Measurements from ENCODE around the gene DISC1.
"Not testable (repeated sequence)": the region's sequence is repeated elsewhere in the genome, so short reads cannot be mapped to it uniquely, and the experiment has no call there.

The DISC1 gene

GRCh38 chr1:231940116-231940515 is 313.5 kb downstream of the DISC1 start:
- no peak for DNase-seq

DNA sequence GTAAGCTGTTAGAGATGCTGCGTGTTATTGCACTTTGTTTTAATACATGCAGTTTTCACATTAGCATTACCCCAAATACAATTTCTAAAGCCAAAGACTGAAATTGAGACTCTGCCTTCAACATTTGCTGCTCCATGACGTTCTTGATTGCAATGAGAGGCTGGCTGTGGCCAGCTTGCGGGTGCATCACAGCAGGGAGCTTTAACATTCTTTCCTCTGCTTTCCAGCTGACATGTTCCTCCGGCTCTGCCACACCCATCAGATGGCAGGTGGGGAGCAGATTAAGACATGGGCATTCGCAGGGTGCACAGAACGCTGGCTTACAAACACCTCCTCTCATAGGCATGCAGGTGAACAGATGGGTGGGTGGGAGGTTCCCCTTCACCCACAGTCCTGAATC is 314.1 kb downstream of the DISC1 start:
- no peak for DNase-seq

GRCh38 chr1:231943084-231943483 is 316.5 kb downstream of the DISC1 start:
- no peak for DNase-seq

DNA sequence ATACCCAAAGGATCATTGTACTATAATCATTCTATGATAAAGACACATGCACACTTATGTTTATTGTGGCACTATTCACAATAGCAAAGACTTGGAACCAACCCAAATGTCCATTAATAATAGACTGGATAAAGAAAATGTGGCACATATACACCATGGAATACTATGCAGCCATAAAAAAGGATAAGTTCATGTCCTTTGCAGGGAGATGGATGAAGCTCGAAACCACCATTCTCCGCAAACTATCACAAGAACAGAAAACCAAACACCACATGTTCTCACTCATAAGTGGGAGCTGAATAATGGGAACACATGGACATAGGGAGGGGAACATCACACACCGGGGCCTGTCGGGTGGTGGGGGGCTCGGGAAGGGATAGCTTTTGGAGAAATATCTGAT is 321.5 kb downstream of the DISC1 start:
- not testable (repeated sequence) for DNase-seq

DNA sequence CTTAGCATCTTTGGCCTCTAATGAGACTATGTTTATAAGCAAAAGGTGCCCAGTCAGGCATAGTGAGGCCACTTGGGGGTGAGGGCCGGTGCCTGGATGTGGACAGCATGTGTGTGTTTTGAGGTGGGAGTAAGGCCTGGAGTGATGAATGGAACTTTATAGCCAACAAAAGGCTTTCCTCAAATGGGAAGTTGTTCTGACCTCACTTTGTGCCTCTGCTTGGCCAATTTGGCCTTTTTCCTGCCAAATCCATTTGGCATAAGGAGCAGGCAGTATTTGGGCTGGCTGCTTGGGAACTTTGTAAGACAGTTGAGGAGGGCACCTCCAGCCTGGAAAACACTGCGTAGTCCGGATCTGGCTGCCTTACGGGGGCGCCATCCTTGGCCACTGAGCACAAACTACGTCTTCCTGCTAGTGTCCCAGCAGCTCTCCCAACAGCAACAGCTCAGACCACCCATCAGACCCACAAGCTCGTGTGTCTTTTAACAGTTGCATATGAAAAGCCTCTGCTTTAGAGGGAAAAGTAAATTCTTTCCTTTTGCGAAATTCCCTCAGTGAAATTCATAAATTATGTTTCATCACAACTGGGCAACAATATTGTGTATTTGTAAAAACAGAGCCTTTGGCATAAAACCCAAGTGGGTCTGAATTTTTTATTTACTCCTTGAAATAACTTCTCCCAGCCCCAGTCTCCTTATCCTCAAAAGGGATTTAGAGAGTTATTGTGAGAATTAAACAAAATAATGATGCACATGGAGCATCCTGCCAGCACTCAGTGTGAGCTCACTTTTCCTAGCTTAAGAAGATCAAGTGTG is 322.9 kb downstream of the DISC1 start:
- DNase-seq: no peak

DNA sequence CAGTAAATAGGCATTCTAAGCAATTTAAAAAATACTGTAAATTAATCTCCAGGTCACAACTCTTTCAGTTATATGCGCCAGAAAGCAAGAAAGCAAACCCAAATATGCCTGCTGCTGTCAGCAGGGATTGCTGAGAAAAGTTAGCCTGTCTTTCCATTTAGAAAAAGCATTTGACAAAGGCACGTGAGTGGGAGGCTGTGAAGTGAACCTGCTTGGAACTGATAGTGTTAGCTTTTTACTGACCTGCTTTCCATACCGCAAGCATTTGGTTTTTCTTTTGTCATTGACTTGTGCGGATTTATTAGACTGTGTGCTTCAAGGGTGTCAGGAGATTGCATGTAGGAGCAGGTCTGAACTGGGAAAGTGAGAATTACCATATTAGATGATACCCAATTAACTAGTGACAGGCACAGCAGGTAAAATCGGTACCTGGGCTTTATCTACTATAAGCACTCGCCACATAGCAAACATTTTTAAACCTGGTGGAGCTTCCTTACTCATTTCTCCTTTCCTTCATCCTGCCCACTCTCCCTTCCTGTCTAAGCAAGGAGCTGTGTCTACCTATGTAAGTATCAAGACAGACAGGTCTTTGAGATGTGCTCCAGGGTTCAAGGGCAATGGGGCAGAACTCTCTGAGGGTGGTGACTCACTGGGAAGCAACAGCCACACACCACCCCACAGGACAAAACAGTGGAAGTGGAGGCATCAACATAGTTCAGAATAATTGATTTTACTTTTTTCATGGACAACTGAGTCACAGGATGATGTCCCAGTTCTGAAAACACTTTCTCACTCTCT is 323.9 kb downstream of the DISC1 start:
- DNase-seq: no peak

- DNase-seq: no peak
These were observed 324.8 kb downstream of the DISC1 start for GRCh38 chr1:231951374-231951773.

DNA sequence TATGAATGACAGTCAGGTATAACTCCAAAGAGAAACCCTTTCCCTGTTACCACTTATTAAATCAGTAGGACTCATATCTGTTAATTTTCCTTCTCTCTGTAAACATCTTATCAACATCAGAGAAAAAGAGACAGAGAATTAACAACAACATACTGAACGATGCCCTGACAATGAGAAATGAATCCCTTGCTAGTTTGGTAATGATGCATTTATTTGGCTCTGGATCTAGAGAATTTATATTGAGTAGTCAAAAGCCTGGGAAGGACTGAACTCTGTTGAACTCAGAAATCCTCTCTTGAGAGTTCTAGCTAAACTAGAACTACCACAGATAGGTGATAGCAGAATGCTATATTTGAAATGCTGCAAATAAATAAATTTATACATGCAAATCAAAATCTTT is 325.6 kb downstream of the DISC1 start:
- no peak for DNase-seq

GRCh38 chr1:231953660-231954059 is 327.1 kb downstream of the DISC1 start:
- DNase-seq: no peak

DNA sequence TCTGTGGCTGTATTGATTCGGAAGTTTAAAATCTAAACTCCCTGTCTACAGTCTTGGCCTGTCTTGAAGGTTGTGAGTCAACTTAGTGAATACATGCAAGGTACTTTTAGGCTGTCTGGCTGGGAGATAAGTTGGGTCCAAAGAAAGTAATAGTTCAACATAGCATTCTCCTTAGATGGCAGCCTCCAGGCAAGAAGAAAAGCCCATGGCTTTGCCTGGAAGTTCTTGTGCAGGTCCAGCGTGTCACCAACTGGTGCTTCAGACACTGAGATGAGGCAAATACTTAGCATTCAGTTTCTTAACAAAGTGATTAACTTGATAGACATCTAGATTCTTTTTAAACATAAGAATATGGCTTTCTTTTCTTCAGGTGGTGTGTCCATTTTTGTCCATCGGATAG is 328.2 kb downstream of the DISC1 start:
- DNase-seq: no peak

- DNase-seq: no peak
These were observed 330.8 kb downstream of the DISC1 start for GRCh38 chr1:231957359-231957758.

- no peak for DNase-seq
These were observed 331.9 kb downstream of the DISC1 start for GRCh38 chr1:231958448-231958847.

DNA sequence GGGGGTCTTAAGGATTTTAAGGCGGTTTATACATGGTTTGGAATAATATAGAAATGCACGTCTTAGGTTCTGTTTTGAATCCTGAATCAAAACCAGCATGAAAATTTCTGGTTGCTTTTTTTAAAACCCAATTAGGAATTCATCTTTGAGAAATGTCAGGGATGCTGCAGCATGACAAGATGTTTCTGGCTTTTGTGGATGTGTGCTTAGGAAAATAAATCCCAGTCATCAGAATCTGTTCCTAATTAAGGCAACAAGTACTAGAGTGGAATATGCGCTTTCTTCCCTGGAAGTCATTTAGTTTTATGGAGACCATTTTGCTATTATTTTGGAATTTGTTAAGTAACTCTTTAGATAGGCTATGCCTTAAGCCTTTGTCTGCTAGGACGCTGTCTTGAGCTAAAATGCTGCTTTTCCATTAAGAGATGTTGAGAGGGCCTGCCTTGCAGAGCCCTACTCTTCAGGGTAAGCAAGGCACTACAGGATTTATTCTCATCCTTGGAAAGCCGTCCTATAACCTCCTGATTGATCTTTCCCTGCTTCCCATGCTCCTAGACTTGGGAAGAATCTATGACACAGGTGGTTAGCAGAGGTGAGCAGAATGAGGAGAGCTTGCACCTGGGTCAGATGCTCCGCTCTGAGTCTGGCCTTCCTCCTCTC is 332.8 kb downstream of the DISC1 start:
- no peak for DNase-seq

- not testable (repeated sequence) for DNase-seq
These were observed 335.2 kb downstream of the DISC1 start for GRCh38 chr1:231961801-231962200.

DNA sequence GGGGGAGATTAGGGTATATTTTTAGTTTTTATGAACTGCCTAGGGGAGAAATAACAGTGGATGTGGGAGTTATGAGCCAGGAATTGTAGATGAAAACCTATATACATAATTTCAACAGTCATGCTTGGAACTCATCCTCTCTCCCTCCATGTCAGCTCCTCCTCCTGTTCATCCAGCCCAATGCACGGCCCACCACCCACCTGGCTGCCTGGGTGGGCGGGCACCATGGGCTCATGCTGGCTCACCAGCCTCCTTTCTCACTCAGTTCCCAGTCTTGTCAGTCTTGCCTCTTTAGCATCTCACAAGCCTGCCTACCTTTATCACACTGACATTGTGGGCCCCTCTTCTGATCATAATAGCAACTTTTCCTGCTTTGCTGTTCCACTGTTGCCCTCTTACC is 336.0 kb downstream of the DISC1 start:
- DNase-seq: no peak

GRCh38 chr1:231964241-231964640 is 337.7 kb downstream of the DISC1 start:
- no peak for DNase-seq

DNA sequence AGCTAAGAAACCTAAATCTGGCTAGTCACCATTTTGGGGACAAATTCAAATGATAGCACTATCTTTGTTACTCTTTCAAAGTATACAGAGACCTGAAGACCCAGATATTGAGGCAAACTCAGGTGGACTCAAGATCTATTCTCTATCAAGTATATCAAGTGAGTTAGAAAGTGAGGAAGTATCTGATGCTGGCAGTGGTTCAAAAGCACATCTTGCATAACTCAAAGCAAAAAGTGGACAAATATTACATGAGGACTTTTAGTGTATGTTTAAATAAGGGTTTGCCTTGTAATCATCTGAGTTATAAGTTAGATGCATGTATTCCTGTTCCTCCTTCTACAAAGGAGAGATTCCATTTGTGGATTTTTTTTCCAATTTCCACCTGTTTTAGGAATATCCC is 338.4 kb downstream of the DISC1 start:
- no peak for DNase-seq

DNA sequence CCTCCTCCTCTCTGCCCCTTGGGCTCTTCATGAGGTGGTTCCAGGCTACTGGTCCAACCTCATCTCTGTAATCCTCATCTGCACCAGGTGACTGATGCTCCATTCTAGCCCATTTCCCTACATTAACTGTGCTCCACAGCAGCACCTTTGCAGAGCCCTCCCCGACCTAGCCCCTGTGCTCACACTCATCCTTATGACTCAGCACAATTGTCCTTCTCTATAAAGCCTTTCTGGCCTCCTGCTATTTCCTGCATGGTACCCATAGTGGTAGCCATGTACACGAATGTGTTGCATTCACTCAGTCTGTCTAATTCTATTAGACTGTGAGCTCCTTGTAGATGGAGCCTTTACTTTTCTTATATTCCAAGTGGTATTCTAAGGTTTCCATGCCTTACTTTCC is 339.0 kb downstream of the DISC1 start:
- no peak for DNase-seq

GRCh38 chr1:231966983-231967382 is 340.4 kb downstream of the DISC1 start:
- DNase-seq: no peak

DNA sequence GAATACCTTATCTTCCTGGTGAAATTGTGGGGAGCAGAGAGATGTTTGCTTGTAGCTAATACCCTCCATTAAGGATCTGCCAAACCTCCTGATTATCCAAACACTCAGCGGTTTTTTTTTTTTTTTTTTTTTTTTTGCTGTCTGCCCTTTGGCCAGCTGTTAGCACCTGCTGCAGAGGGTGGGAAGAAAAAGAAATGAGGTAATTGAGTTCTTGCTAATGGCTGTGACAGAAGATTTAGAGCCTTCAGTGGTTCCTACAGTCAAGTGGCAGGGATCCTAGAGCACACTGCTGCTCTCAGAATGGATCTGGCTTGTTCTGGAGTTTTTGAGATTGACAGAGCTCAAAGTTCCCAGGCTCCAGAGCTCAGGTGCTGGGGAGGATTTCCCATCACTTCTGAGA is 342.5 kb downstream of the DISC1 start:
- DNase-seq: no peak

DNA sequence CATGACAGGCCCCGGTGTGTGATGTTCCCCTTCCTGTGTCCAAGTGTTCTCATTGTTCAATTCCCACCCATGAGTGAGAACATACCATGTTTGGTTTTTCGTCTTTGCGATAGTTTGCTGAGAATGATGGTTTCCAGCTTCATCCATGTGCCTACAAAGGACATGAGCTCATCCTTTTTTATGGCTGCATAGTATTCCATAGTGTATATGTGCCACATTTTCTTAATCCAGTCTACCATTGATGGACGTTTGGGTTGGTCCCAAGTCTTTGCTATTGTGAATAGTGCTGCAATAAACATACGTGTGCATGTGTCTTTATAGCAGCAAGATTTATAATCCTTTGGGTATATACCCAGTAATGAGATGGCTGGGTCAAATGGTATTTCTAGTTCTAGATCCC is 343.2 kb downstream of the DISC1 start:
- not testable (repeated sequence) for DNase-seq

DNA sequence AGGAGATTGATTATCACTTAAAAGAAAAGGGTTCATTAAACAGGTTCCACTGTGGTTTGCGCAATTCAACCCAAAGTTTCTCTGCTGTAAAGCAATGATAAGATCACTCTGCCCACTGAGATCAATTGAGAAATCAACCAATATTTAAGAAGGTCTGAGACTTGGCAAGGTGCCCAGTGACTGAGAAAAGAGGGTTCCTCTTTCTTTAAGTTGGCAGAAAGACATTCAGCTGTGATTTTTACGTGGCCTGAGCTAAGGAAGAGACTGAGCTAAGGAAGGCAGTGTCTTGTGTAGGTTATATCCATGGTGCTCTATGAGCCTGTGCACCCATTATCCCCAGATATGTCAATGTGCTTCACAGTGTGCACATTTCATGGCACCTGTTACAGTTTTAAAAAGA is 344.1 kb downstream of the DISC1 start:
- no peak for DNase-seq

GRCh38 chr1:231971397-231972110 is 345.0 kb downstream of the DISC1 start:
- no peak for DNase-seq

Measured in activated CD4-positive, alpha-beta T cell treated with anti-CD3 and anti-CD28 coated beads, Interleukin-2, amount 50 U/mL, for 1 hour (primary cell).